DND-41 (cell line): ENCODE measurements around the gene ANO6.

ENCODE experiments used
- ATAC-seq: fragments of 200-7000 bp; cut with Tn5 transposase; 3 replicates; pipeline ENCODE4 v1.9.1; 2021; ENCODE audit warnings: low read depth; ENCODE audit not compliant: insufficient read depth
- DNase-seq: peaks from one replicate; pipeline ENCODE4 v3.0.0-alpha.2; 2020
- H2AFZ ChIP-seq: 2 replicates; pipeline ENCODE4 v1.6.0; 2012; ENCODE audit warnings: low read depth, low read length
- H3K27ac ChIP-seq: 2 replicates; pipeline ENCODE4 v1.5.1; 2012; ENCODE audit warnings: low read length, inconsistent platforms
- H3K27me3 ChIP-seq: fragments of 200-600 bp; sonication (generic); 2 replicates; pipeline ENCODE4 v1.6.0; 2012; ENCODE audit warnings: low read length, mild to moderate bottlenecking, inconsistent platforms; ENCODE audit not compliant: insufficient read depth, poor library complexity
- H3K36me3 ChIP-seq: 2 replicates; pipeline ENCODE4 v1.5.1; 2012; ENCODE audit warnings: low read length, inconsistent platforms; ENCODE audit not compliant: insufficient read depth
- H3K4me1 ChIP-seq: 2 replicates; pipeline ENCODE4 v1.5.1; 2012; ENCODE audit warnings: mild to moderate bottlenecking, low read length; ENCODE audit not compliant: insufficient read depth
- H3K4me2 ChIP-seq: 2 replicates; pipeline ENCODE4 v1.6.0; 2012; ENCODE audit warnings: mild to moderate bottlenecking, moderate library complexity, low read length, inconsistent platforms; ENCODE audit not compliant: insufficient read depth
- H3K4me3 ChIP-seq, 2 experiments: fragments of 200-600 bp in 1 of 2; shearing (Covaris generic) in 1 of 2; 2 replicates each; pipeline ENCODE4 v1.5.1; 2012 to 2016; ENCODE audit warnings: inconsistent platforms in 2 of 2, low read length in 2 of 2, mild to moderate bottlenecking in 2 of 2, low read depth in 1 of 2, moderate library complexity in 1 of 2
- H3K79me2 ChIP-seq: 2 replicates; pipeline ENCODE4 v1.6.0; 2012; ENCODE audit warnings: low read length, inconsistent platforms; ENCODE audit not compliant: insufficient read depth
- H3K9ac ChIP-seq: 2 replicates; pipeline ENCODE4 v1.6.0; 2012; ENCODE audit warnings: low read depth, mild to moderate bottlenecking, inconsistent platforms, low read length, moderate library complexity
- H3K9me3 ChIP-seq: 2 replicates; pipeline ENCODE4 v1.5.1; 2012; ENCODE audit warnings: low read length, moderate library complexity, mild to moderate bottlenecking, inconsistent platforms; ENCODE audit not compliant: insufficient read depth, severe bottlenecking
- H4K20me1 ChIP-seq: 2 replicates; pipeline ENCODE4 v1.6.0; 2012; ENCODE audit warnings: low read length; ENCODE audit not compliant: insufficient read depth
- CTCF ChIP-seq: IDR thresholded peaks from 2 replicates; pipeline ENCODE4 v1.5.1; 2012; ENCODE audit warnings: borderline replicate concordance, low read length, moderate library complexity, mild to moderate bottlenecking; ENCODE audit not compliant: poor library complexity, severe bottlenecking; ENCODE audit errors: extremely low read depth
- EZH2 ChIP-seq: IDR thresholded peaks from 3 replicates; pipeline ENCODE4 v1.6.1; 2012; ENCODE audit warnings: borderline replicate concordance, low read depth, mild to moderate bottlenecking, moderate library complexity, low read length, inconsistent platforms; ENCODE audit not compliant: severe bottlenecking

Gene ANO6

DNA sequence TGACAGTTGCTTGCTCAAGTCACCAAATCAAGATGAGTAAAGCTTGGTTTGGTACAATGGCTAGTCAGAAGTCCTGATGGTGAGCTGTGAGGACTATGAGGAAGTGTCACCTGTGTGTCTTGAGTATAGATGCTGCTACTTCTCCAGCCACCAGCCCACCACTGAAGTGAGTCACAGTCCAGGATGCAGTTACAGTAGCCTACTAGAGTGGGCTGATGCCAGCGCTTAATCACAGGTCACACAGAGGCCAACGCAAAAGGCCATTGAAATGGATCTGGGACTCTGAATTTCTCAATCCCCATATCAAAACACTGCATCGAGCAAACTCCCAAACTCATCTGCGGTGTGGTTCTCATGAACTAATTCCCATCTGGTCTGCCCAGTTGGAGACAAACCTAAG is 223.1 kb downstream of the ANO6 start:
- no peaks in the 10 kb centered on the region for H4K20me1 ChIP-seq
- no peaks in the 10 kb centered on the region for H3K9me3 ChIP-seq
- no peak for ATAC-seq
- no peak overlapping the region for H3K4me2 ChIP-seq
- no peak for TF ChIP-seq CTCF
- no peak for TF ChIP-seq EZH2
- no peaks in the 10 kb centered on the region for H3K4me1 ChIP-seq
- no peak overlapping the region for H3K9ac ChIP-seq
- no peak overlapping the region for H3K4me3 ChIP-seq
- H3K36me3 ChIP-seq = 0 out of 2 replicates have a peak, but pooled peaks cover 1% of the 10 kb centered on the region
- DNase-seq = no peak
- H3K79me2 ChIP-seq = no peaks in the 10 kb centered on the region
- H2AFZ ChIP-seq = no peak overlapping the region
- H3K27ac ChIP-seq = no peak overlapping the region
- H3K27me3 ChIP-seq = no peaks in the 10 kb centered on the region

DNA sequence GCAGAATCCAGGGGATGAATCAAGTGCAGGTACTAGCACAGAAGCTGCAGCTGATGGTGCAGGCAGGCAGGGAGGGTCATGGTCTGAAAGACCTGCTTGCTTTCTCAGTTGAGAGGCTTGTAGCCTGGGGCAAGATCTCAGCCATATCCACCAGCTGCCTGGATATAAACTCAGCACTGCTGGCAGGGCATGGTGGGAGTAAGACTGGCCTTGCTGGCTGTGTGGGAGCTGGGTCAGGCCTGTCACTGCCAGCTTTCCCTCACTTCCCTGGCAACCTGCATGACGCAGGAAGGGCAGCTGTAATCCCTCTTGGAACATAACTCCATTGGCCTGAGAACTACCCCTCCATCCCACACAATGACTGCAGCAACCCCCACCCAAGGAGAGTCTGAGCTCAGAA is 230.1 kb downstream of the ANO6 start:
- TF ChIP-seq CTCF (no peak), EZH2 (no peak)
- DNase-seq = no peak
- Histone ChIP-seq H3K4me1 (no peaks in the 10 kb centered on the region), H3K36me3 (no peaks in the 10 kb centered on the region), H3K27me3 (no peaks in the 10 kb centered on the region), H2AFZ (no peak overlapping the region), H4K20me1 (no peaks in the 10 kb centered on the region), H3K9ac (no peak overlapping the region), H3K79me2 (no peaks in the 10 kb centered on the region), H3K27ac (no peak overlapping the region), H3K9me3 (no peaks in the 10 kb centered on the region), H3K4me2 (no peak overlapping the region), H3K4me3 (no peak overlapping the region)
- ATAC-seq = no peak

DNA sequence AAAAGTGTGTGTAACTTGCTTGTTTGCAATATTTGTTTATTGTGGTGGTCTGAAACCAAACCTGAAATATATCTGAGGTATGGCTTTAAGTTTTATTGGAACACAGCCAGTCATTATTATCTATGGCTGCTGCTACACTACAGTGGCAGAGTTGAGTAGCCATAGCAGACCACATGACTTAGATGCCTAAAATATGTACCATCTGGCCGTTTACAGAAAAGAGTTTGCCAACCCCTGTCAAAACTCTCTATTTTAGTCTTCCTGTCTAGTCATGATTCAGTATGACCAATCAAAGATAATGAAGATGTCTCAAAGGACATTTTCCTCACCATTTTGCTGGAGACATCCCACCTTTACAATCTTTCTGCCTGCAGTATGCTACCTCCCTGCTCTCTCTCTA is 242.3 kb downstream of the ANO6 start:
- no peak overlapping the region for H3K4me3 ChIP-seq
- ATAC-seq (no peak), DNase-seq (no peak)
- no peak overlapping the region for H3K27ac ChIP-seq
- TF ChIP-seq CTCF (no peak), EZH2 (no peak)
- H3K9me3 ChIP-seq = no peaks in the 10 kb centered on the region
- no peaks in the 10 kb centered on the region for H4K20me1 ChIP-seq
- no peaks in the 10 kb centered on the region for H3K4me1 ChIP-seq
- no peaks in the 10 kb centered on the region for H3K79me2 ChIP-seq
- H3K27me3 ChIP-seq = no peaks in the 10 kb centered on the region
- H3K36me3 ChIP-seq = no peaks in the 10 kb centered on the region
- no peak overlapping the region for H2AFZ ChIP-seq
- H3K9ac ChIP-seq = no peak overlapping the region
- no peak overlapping the region for H3K4me2 ChIP-seq
